Measurements from ENCODE around the gene RPS14.

DNA sequence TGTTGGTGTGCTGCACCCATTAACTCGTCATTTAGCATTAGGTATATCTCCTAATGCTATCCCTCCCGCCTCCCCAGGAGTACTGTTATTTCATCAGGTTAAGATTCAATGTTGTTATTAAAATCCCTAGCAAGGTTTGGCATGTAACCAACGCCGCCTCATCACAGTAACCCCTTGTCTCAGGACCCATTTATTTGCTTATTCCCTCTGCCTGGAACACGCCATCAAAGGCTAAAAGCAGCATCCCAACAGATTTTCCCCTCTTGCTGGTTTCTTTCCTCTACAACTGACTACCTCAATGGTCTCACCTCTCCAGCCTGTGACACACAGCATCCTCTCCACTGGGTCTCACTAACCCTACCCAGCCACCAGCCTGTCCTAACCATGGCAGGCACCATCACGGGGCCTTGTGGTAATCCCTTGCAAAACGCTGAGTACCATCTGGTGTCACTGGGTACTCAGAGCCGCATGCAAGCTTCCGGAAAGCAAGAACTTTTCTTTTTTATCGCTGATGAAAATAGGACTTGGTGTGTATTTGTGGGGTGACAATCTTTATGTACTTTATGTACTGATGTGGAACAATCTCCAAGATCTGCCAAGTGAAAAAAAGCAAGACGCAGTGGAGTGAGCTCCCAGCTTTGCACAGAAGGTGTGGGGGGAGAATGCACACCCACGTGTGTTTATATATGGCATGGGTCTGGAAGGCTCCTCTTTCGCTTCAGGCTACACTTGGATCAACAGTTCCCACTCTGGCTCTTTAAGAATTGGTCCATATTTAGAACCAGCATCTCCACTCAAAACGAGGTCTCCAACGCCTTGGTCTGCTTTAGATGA lies 6.1 kb downstream of the RPS14 start:
- TF ChIP-seq CTCF (IDR thresholded peaks at IDR 0.05) (no peak), EZH2phosphoT487 (IDR thresholded peaks at IDR 0.05) (no peak)
